Endodermal cell (in vitro differentiated cells): ENCODE measurements around the gene IL11. TPM values are rescaled to one million over a fixed set of nuclear protein-coding genes. Genes with fewer than 3 reads are reported as not detected.

ENCODE experiments used
- DNase-seq: peaks from one replicate; pipeline ENCODE4 v3.0.0-alpha.2; 2017
- H3K27ac ChIP-seq: 2 replicates; pipeline ENCODE4 v1.5.1; 2013; ENCODE audit warnings: mild to moderate bottlenecking, low read depth, low read length, moderate library complexity
- H3K27me3 ChIP-seq: 2 replicates; pipeline ENCODE4 v1.6.1; 2013; ENCODE audit warnings: mild to moderate bottlenecking, low read length, moderate library complexity; ENCODE audit not compliant: insufficient read depth, control insufficient read depth, poor library complexity, severe bottlenecking
- H3K36me3 ChIP-seq: 2 replicates; pipeline ENCODE4 v1.7.0; 2013; ENCODE audit warnings: mild to moderate bottlenecking, low read length, moderate library complexity; ENCODE audit not compliant: control insufficient read depth, insufficient read depth
- H3K4me1 ChIP-seq: one replicate; pipeline ENCODE4 v1.7.0; 2013; ENCODE audit warnings: low read length; ENCODE audit not compliant: control insufficient read depth, insufficient read depth
- H3K4me3 ChIP-seq: 2 replicates; pipeline ENCODE4 v1.5.1; 2013; ENCODE audit warnings: mild to moderate bottlenecking, low read length, moderate library complexity
- H3K9ac ChIP-seq: 2 replicates; pipeline ENCODE4 v1.6.1; 2013; ENCODE audit warnings: mild to moderate bottlenecking, low read length, moderate library complexity; ENCODE audit not compliant: poor library complexity, severe bottlenecking; ENCODE audit errors: extremely low read depth
- H3K9me3 ChIP-seq: 2 replicates; pipeline ENCODE4 v1.6.1; 2013; ENCODE audit warnings: mild to moderate bottlenecking, low read length, moderate library complexity; ENCODE audit not compliant: control insufficient read depth
- H3K27ac Mint-ChIP-seq: 2 replicates; pipeline ENCODE4 v1.8.0; 2020; ENCODE audit warnings: mixed read lengths
- H3K27me3 Mint-ChIP-seq: 2 replicates; pipeline ENCODE4 v1.8.0; 2021; ENCODE audit warnings: mild to moderate bottlenecking, mixed read lengths; ENCODE audit not compliant: insufficient read depth
- H3K36me3 Mint-ChIP-seq: 2 replicates; pipeline ENCODE4 v1.8.0; 2020; ENCODE audit warnings: low read depth, mixed read lengths
- H3K4me1 Mint-ChIP-seq: 2 replicates; pipeline ENCODE4 v1.8.0; 2020; ENCODE audit warnings: mixed read lengths
- H3K4me3 Mint-ChIP-seq: 2 replicates; pipeline ENCODE4 v1.8.0; 2020; ENCODE audit warnings: mild to moderate bottlenecking, moderate library complexity, mixed read lengths
- H3K9me3 Mint-ChIP-seq: 2 replicates; pipeline ENCODE4 v1.8.0; 2020; ENCODE audit warnings: mild to moderate bottlenecking, mixed read lengths
- WGBS, 2 experiments: methylation state at CpG; one replicate each; pipeline versions ENCODE4 v1.1.5 to v1.1.7; 2013; ENCODE audit warnings: missing lambda C conversion rate in 2 of 2, mixed read lengths in 1 of 2; ENCODE audit not compliant: insufficient coverage in 1 of 2, insufficient read length in 1 of 2; 5-methylcytosine and 5-hydroxymethylcytosine counted together
- long read RNA-seq, 4 experiments: library from polyadenylated mRNA in 2 of 4; library from RNA in 1 of 4; library from capped mRNA in 1 of 4; stranded (forward) in 3 of 4; unstranded in 1 of 4; transcript quantifications; one replicate each; pipeline ENCODE4 v2.0.0, GENCODE V29; 2020 to 2021; ENCODE audit warnings: inconsistent platforms in 1 of 4
- polyA plus RNA-seq, 2 experiments: library from polyadenylated mRNA; stranded (reverse); fragments of 50-300 nt; gene quantifications; one replicate each; pipeline ENCODE4 v1.2.3, GENCODE V29; 2013
- total RNA-seq, 2 donors: library from RNA; stranded (reverse); fragmentation: NEBNext Ultra II Directional in 1 of 2; extraction: Animal tissue kit (Norgen Biotek cat#: 25700) in 1 of 2; gene quantifications; 2 replicates in 1 of 2; 3 replicates in 1 of 2; pipeline ENCODE4 v1.2.1, GENCODE V29; 2021
- TF ChIP-seq, protein P1 (sequence below): fragments of 200-600 bp; sonication (generic); conservative IDR thresholded peaks from 2 replicates; pipeline ENCODE4 v1.5.0; 2021; ENCODE audit warnings: antibody characterized with exemption, mild to moderate bottlenecking

Gene IL11
- 1 to 10 TPM in 1 of 2 donors, under 1 TPM in 1; 0.91 to 1.7 TPM for total RNA-seq
- 6.0 TPM for polyA plus RNA-seq (2013, experiment 1 of 2)
- polyA plus RNA-seq (2013, experiment 2 of 2): 5.8 TPM
- long read RNA-seq, experiment 1, partial matches to known transcripts: 0 of 1 reads
- long read RNA-seq, experiment 1, other reads (novel, unspliced or antisense): 1 of 1 reads
- long read RNA-seq, experiment 2, partial matches to known transcripts: 0 of 1 reads
- long read RNA-seq, experiment 2, other reads (novel, unspliced or antisense): 1 of 1 reads
- long read RNA-seq, experiment 3: 0 reads
- long read RNA-seq, experiment 4: 0 reads

DNA sequence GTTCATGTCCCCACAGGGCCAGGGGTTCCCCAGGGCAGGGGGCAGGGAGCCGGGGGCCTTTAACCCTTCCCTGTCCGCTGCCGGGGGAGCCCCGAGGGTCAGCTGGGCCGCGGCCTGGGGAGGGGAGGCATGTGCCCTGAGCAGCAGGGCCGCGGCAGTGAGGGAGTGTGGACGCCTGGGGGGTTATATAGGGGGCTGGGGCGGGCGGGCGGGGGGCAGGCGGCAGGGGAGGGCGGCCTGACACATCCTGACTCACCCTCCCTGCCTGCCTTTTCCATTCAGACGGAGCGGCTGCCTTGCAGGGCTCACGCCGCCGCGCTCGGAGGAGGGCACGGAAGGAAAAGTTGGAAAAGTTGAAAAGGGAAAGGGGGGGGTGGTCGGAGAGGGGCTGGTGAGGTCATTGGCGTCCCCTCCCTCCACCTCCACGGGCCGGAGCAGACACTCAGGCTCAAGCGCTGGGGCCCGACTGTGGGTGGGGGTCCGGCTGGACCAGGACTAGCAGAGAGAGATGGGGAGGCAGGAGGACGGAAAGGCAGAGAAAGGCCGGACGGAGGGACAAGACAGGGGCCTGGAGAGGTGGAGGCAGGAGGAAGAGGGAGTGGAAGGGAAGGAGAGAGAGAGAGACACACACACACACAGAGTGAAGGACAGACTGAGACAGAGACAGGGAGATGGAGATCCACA lies at the start of gene IL11:
IL11 (minus strand) TSS at position 159 of the 684 bp plus-strand sequence; CDS start at position 6, 153 bp downstream.
- no peaks in the 10 kb centered on the region for H3K9me3 Mint-ChIP-seq
- peak within 1 kb of the TSS; percentile 49 for H3K4me3 ChIP-seq
- H3K36me3 ChIP-seq: no peaks in the 10 kb centered on the region
- H3K36me3 Mint-ChIP-seq: no peaks in the 10 kb centered on the region
- peaks cover 49% of the 10 kb centered on the region for H3K27me3 ChIP-seq
- H3K4me1 ChIP-seq: peaks cover 5% of the 10 kb centered on the region
- H3K4me1 Mint-ChIP-seq: peaks cover 8% of the 10 kb centered on the region
- 13 to 18% methylated on average over 6 to 26 of the region's 32 CpGs for WGBS, 2 experiments
- peak within 1 kb of the TSS; percentile 60 for H3K4me3 Mint-ChIP-seq
- H3K9me3 ChIP-seq: no peaks in the 10 kb centered on the region
- no peak within 1 kb of the TSS for H3K27ac Mint-ChIP-seq
- H3K27me3 Mint-ChIP-seq: peaks cover 59% of the 10 kb centered on the region
- no peak within 1 kb of the TSS for H3K27ac ChIP-seq
- H3K9ac ChIP-seq: no peak within 1 kb of the TSS
- DNase-seq: peak; percentile 70
- TF ChIP-seq, protein P1, sequence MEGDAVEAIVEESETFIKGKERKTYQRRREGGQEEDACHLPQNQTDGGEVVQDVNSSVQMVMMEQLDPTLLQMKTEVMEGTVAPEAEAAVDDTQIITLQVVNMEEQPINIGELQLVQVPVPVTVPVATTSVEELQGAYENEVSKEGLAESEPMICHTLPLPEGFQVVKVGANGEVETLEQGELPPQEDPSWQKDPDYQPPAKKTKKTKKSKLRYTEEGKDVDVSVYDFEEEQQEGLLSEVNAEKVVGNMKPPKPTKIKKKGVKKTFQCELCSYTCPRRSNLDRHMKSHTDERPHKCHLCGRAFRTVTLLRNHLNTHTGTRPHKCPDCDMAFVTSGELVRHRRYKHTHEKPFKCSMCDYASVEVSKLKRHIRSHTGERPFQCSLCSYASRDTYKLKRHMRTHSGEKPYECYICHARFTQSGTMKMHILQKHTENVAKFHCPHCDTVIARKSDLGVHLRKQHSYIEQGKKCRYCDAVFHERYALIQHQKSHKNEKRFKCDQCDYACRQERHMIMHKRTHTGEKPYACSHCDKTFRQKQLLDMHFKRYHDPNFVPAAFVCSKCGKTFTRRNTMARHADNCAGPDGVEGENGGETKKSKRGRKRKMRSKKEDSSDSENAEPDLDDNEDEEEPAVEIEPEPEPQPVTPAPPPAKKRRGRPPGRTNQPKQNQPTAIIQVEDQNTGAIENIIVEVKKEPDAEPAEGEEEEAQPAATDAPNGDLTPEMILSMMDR: no peak

- Mint-ChIP-seq H3K27me3 (peaks cover 43% of the 10 kb centered on the region), H3K4me1 (no peaks in the 10 kb centered on the region), H3K9me3 (peaks cover 11% of the 10 kb centered on the region), H3K36me3 (no peaks in the 10 kb centered on the region), H3K27ac (no peak overlapping the region), H3K4me3 (no peak overlapping the region)
- 74% methylated on average over 5 of the region's 5 CpGs; no CpG with 5 or more reads in 1 of the 2 experiments for WGBS, 2 experiments
- Histone ChIP-seq H3K27ac (no peak overlapping the region), H3K36me3 (no peaks in the 10 kb centered on the region), H3K4me3 (no peak overlapping the region), H3K9me3 (no peaks in the 10 kb centered on the region), H3K9ac (no peak overlapping the region), H3K4me1 (no peaks in the 10 kb centered on the region), H3K27me3 (peaks cover 4% of the 10 kb centered on the region)
- TF ChIP-seq, protein P1: no peak
- DNase-seq: peak; percentile 38
These were observed 49.5 kb upstream of the IL11 start for GRCh38 chr19:55419624-55420236.

DNA sequence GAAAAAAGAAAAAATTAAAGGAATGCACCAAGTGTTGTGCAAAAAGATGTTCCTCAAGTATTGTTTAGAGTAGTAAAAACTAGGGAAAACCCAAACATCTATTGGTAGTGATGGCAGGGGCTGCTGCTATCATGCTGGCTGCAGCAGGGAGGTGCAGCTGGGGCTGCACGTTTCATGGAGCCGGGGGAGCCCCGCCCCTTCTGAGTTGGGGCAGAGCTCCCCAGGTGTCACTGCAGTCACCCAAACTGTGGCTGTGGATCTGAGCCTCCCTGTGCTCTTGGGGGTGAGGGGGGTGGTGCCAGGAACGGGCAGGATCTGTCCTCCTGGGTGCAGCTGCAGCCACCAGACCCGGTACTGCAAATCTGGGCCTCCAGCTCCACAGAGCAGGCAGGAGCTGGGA lies 48.8 kb upstream of the IL11 start:
- H3K4me3 ChIP-seq: no peak overlapping the region
- DNase-seq: peak; percentile 31
- no peaks in the 10 kb centered on the region for H3K36me3 ChIP-seq
- H3K27me3 ChIP-seq: no peaks in the 10 kb centered on the region
- H3K4me1 ChIP-seq: no peaks in the 10 kb centered on the region
- no peaks in the 10 kb centered on the region for H3K9me3 ChIP-seq
- Mint-ChIP-seq H3K9me3 (peaks cover 11% of the 10 kb centered on the region), H3K36me3 (no peaks in the 10 kb centered on the region), H3K4me1 (no peaks in the 10 kb centered on the region), H3K4me3 (no peak overlapping the region), H3K27me3 (peaks cover 42% of the 10 kb centered on the region), H3K27ac (no peak overlapping the region)
- 60 to 78% methylated on average over 1 to 5 of the region's 5 CpGs for WGBS, 2 experiments
- TF ChIP-seq, protein P1: no peak
- no peak overlapping the region for H3K27ac ChIP-seq
- H3K9ac ChIP-seq: no peak overlapping the region
